ENCODE data around the gene CHORDC1.
"Not testable (repeated sequence)": the region's sequence is repeated elsewhere in the genome, so short reads cannot be mapped to it uniquely, and the experiment has no call there.

CHORDC1 gene

GRCh38 chr11:90213322-90213721, 9.5 kb downstream of the CHORDC1 start:
- DNase-seq: no peak

- no peak for DNase-seq
These were observed 14.0 kb downstream of the CHORDC1 start for GRCh38 chr11:90208857-90209256.

GRCh38 chr11:90207992-90208391, 14.9 kb downstream of the CHORDC1 start:
- not testable (repeated sequence) for DNase-seq

GRCh38 chr11:90204832-90205646, 17.8 kb downstream of the CHORDC1 start:
- peak; percentile 72 for DNase-seq

- DNase-seq: no peak
These were observed 18.4 kb downstream of the CHORDC1 start for GRCh38 chr11:90204407-90204806.

- no peak for DNase-seq
These were observed 20.5 kb downstream of the CHORDC1 start for GRCh38 chr11:90202342-90202741.

- no peak for DNase-seq
These were observed 25.5 kb downstream of the CHORDC1 start for GRCh38 chr11:90197377-90197776.

- no peak for DNase-seq
These were observed 29.8 kb downstream of the CHORDC1 start for GRCh38 chr11:90192869-90193582.

- DNase-seq: no peak
These were observed 33.8 kb downstream of the CHORDC1 start for GRCh38 chr11:90189011-90189410.

GRCh38 chr11:90187839-90188238, 35.0 kb downstream of the CHORDC1 start:
- no peak for DNase-seq

GRCh38 chr11:90179923-90180322, 42.9 kb downstream of the CHORDC1 start:
- DNase-seq: no peak

GRCh38 chr11:90178751-90179150, 44.1 kb downstream of the CHORDC1 start:
- no peak for DNase-seq

- no peak for DNase-seq
These were observed 46.8 kb downstream of the CHORDC1 start for GRCh38 chr11:90176069-90176468.

GRCh38 chr11:90171359-90171758, 51.5 kb downstream of the CHORDC1 start:
- no peak for DNase-seq

GRCh38 chr11:90168571-90168970, 54.3 kb downstream of the CHORDC1 start:
- DNase-seq: no peak

GRCh38 chr11:90167704-90168103, 55.1 kb downstream of the CHORDC1 start:
- not testable (repeated sequence) for DNase-seq

GRCh38 chr11:90166982-90167573, 55.8 kb downstream of the CHORDC1 start:
- DNase-seq: not testable (repeated sequence)

Data from NCI-H1105 treated with DMSO at 0.1 percent for 48 hours (cell line).